ENCODE measurements around the gene EFHC1. TPM values are rescaled to one million over a fixed set of nuclear protein-coding genes. Genes with fewer than 3 reads are reported as not detected.

EFHC1 gene
- polyA plus RNA-seq, 1 donor (not counting 4 experiments of a cell fraction or from before 2014, with no cell fraction given): 20.5 TPM

DNA sequence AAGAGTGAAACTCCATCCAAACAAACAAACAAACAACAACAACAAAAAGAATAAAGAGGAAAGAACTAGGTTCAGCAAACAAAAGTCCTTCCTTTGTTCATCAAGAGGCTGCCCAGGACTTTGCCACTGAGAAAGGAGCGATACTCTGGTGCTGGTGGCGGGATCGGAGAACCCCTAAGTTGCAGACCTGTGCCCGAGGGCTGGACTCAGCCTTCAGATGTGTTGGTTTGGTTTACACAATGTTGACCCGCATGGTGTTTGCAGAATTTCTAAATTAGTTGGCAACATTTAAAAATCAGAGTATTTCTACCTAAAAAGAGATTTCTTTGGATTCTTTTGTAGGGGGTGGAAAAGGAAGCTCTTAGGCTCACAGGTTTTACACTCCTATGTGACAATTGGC, 114.2 kb downstream of the EFHC1 start:
- dilution Hi-C loops (cut with MboI; ENCODE audit: extremely low pct_ligation_motif_present, low sequenced_read_pairs): no loop called here
- no peaks in the 10 kb centered on the region for H4K20me1 ChIP-seq (ENCODE audit: control insufficient read depth, extremely low read depth, insufficient read depth, low read length)
- H3K79me2 ChIP-seq (ENCODE audit: control insufficient read depth, insufficient read depth, low read length): peaks cover 5% of the 10 kb centered on the region
- H3K9me1 ChIP-seq (ENCODE audit: control insufficient read depth, extremely low read depth, insufficient read depth, low read length): no peaks in the 10 kb centered on the region
- no peak overlapping the region for H3K9ac ChIP-seq (ENCODE audit: control insufficient read depth, extremely low read depth, insufficient read depth, low read length)
- no peak overlapping the region for H3K27ac ChIP-seq (ENCODE audit: control insufficient read depth, insufficient read depth, low read length)
- H3K36me3 ChIP-seq (ENCODE audit: control insufficient read depth in 2 of 2, extremely low read depth in 1 of 2, insufficient read depth in 2 of 2, low read length in 2 of 2): no peaks in the 10 kb centered on the region
- FAIRE-seq: no peak
- H3K4me3 ChIP-seq (ENCODE audit: control insufficient read depth in 2 of 3, extremely low read depth in 1 of 3, insufficient read depth in 2 of 3, low read depth in 1 of 3, low read length in 3 of 3): no peak overlapping the region
- no peaks in the 10 kb centered on the region for H3K27me3 ChIP-seq (ENCODE audit: control insufficient read depth, extremely low read depth, insufficient read depth, low read length)
- H2AFZ ChIP-seq (ENCODE audit: control insufficient read depth, low read length): no peak overlapping the region
- peaks cover 34% of the 10 kb centered on the region for H3K4me1 ChIP-seq (ENCODE audit: control insufficient read depth, extremely low read depth, insufficient read depth, low read length)
- no peaks in the 10 kb centered on the region for H3K9me3 ChIP-seq (ENCODE audit: control insufficient read depth, low read depth, low read length)
- H3K4me2 ChIP-seq (ENCODE audit: control insufficient read depth, extremely low read depth, insufficient read depth, low read depth, low read length): no peak overlapping the region
- no peak for TF ChIP-seq EZH2 (IDR thresholded peaks at IDR 0.05; ENCODE audit: low read length)
- no peak for TF ChIP-seq CTCF (optimal IDR thresholded peaks at IDR 0.05 in 1 of 3, IDR thresholded peaks at IDR 0.05 in 1 of 3, conservative IDR thresholded peaks at IDR 0.05 in 1 of 3; ENCODE audit: extremely low read depth in 1 of 3, insufficient read depth in 2 of 3, low read length in 3 of 3)
- no peak for DNase-seq (ENCODE audit: low read depth, low spot score)

DNA sequence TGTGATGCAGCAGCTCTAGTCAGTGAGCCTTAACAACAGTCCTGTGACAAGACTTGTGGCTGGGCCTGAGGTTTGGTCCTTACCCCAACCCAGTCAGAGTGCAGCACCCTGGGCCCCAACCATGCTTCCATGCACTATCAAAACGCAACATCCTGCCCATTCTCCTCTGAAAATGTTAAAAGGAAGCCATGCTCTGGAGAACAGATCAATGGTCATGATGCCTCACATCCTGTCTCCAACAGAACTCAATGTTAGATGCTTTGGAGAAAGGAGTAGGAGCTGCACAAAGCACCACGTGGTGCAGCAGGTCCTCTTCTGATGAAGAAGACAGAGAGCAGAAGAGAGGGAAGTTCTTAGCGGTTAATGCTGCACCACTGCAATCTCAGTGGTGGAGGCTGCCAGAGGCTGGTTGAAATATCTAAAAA, 114.8 kb downstream of the EFHC1 start:
- no peak for FAIRE-seq
- dilution Hi-C loops (cut with MboI; ENCODE audit: extremely low pct_ligation_motif_present, low sequenced_read_pairs): no loop called here
- H3K27ac ChIP-seq (ENCODE audit: control insufficient read depth, insufficient read depth, low read length): no peak overlapping the region

More for the DNA sequence above, 114.8 kb downstream of the EFHC1 start:
- Histone ChIP-seq H3K9me3 (ENCODE audit: control insufficient read depth, low read depth, low read length) (no peaks in the 10 kb centered on the region), H4K20me1 (ENCODE audit: control insufficient read depth, extremely low read depth, insufficient read depth, low read length) (no peaks in the 10 kb centered on the region), H3K9ac (ENCODE audit: control insufficient read depth, extremely low read depth, insufficient read depth, low read length) (no peak overlapping the region), H3K4me2 (ENCODE audit: control insufficient read depth, extremely low read depth, insufficient read depth, low read depth, low read length) (no peak overlapping the region), H3K36me3 (ENCODE audit: control insufficient read depth in 2 of 2, extremely low read depth in 1 of 2, insufficient read depth in 2 of 2, low read length in 2 of 2) (no peaks in the 10 kb centered on the region), H3K4me1 (ENCODE audit: control insufficient read depth, extremely low read depth, insufficient read depth, low read length) (peaks cover 37% of the 10 kb centered on the region), H3K79me2 (ENCODE audit: control insufficient read depth, insufficient read depth, low read length) (peaks cover 7% of the 10 kb centered on the region), H3K27me3 (ENCODE audit: control insufficient read depth, extremely low read depth, insufficient read depth, low read length) (no peaks in the 10 kb centered on the region), H3K4me3 (ENCODE audit: control insufficient read depth in 2 of 3, extremely low read depth in 1 of 3, insufficient read depth in 2 of 3, low read depth in 1 of 3, low read length in 3 of 3) (no peak overlapping the region), H3K9me1 (ENCODE audit: control insufficient read depth, extremely low read depth, insufficient read depth, low read length) (no peaks in the 10 kb centered on the region), H2AFZ (ENCODE audit: control insufficient read depth, low read length) (no peak overlapping the region)
- TF ChIP-seq CTCF (optimal IDR thresholded peaks at IDR 0.05 in 1 of 3, IDR thresholded peaks at IDR 0.05 in 1 of 3, conservative IDR thresholded peaks at IDR 0.05 in 1 of 3; ENCODE audit: extremely low read depth in 1 of 3, insufficient read depth in 2 of 3, low read length in 3 of 3) (no peak), EZH2 (IDR thresholded peaks at IDR 0.05; ENCODE audit: low read length) (no peak)
- no peak for DNase-seq (ENCODE audit: low read depth, low spot score)

All from keratinocyte (primary cell).